ENCODE data around the gene LMTK2.
"Not testable (repeated sequence)": the region's sequence is repeated elsewhere in the genome, so short reads cannot be mapped to it uniquely, and the experiment has no call there.

LMTK2 gene

GRCh38 chr7:98212532-98213041, 105.9 kb downstream of the LMTK2 start:
- no peak for DNase-seq
- no peak for TF ChIP-seq POLR2A (IDR thresholded peaks at IDR 0.05; ENCODE audit: low read length)
- TF ChIP-seq GATA1 (IDR thresholded peaks at IDR 0.05; ENCODE audit: low read depth, low read length): no peak

GRCh38 chr7:98213296-98213887, 106.7 kb downstream of the LMTK2 start:
- TF ChIP-seq POLR2A (IDR thresholded peaks at IDR 0.05; ENCODE audit: low read length) (no peak), GATA1 (IDR thresholded peaks at IDR 0.05; ENCODE audit: low read depth, low read length) (no peak)
- no peak for DNase-seq

- TF ChIP-seq POLR2A (IDR thresholded peaks at IDR 0.05; ENCODE audit: low read length): no peak
- no peak for TF ChIP-seq GATA1 (IDR thresholded peaks at IDR 0.05; ENCODE audit: low read depth, low read length)
- no peak for DNase-seq
Observed at GRCh38 chr7:98213888-98214810, 107.5 kb downstream of the LMTK2 start.

GRCh38 chr7:98214811-98215321, 108.2 kb downstream of the LMTK2 start:
- no peak for DNase-seq
- TF ChIP-seq GATA1 (IDR thresholded peaks at IDR 0.05; ENCODE audit: low read depth, low read length): no peak
- no peak for TF ChIP-seq POLR2A (IDR thresholded peaks at IDR 0.05; ENCODE audit: low read length)

- no peak for DNase-seq
- TF ChIP-seq GATA1 (IDR thresholded peaks at IDR 0.05; ENCODE audit: low read depth, low read length) (no peak), POLR2A (IDR thresholded peaks at IDR 0.05; ENCODE audit: low read length) (no peak)
Observed at GRCh38 chr7:98215561-98216495, 109.2 kb downstream of the LMTK2 start.

- no peak for DNase-seq
- TF ChIP-seq POLR2A (IDR thresholded peaks at IDR 0.05; ENCODE audit: low read length): no peak
- no peak for TF ChIP-seq GATA1 (IDR thresholded peaks at IDR 0.05; ENCODE audit: low read depth, low read length)
Observed at GRCh38 chr7:98216941-98217622, 110.4 kb downstream of the LMTK2 start.

GRCh38 chr7:98217623-98218582, 111.2 kb downstream of the LMTK2 start:
- peak in 1 of 2 experiments; percentile 9 for DNase-seq
- TF ChIP-seq POLR2A (IDR thresholded peaks at IDR 0.05; ENCODE audit: low read length) (no peak), GATA1 (IDR thresholded peaks at IDR 0.05; ENCODE audit: low read depth, low read length) (no peak)

GRCh38 chr7:98219382-98219781, 112.7 kb downstream of the LMTK2 start:
- DNase-seq: not testable (repeated sequence)

- TF ChIP-seq POLR2A (IDR thresholded peaks at IDR 0.05; ENCODE audit: low read length) (no peak), GATA1 (IDR thresholded peaks at IDR 0.05; ENCODE audit: low read depth, low read length) (no peak)
- DNase-seq: no peak
Observed at GRCh38 chr7:98221611-98222532, 115.2 kb downstream of the LMTK2 start.

GRCh38 chr7:98222533-98223195, 116.0 kb downstream of the LMTK2 start:
- no peak for TF ChIP-seq GATA1 (IDR thresholded peaks at IDR 0.05; ENCODE audit: low read depth, low read length)
- no peak for TF ChIP-seq POLR2A (IDR thresholded peaks at IDR 0.05; ENCODE audit: low read length)
- DNase-seq: no peak
